ENCODE measurements around the gene KCNA5.

KCNA5 gene

DNA sequence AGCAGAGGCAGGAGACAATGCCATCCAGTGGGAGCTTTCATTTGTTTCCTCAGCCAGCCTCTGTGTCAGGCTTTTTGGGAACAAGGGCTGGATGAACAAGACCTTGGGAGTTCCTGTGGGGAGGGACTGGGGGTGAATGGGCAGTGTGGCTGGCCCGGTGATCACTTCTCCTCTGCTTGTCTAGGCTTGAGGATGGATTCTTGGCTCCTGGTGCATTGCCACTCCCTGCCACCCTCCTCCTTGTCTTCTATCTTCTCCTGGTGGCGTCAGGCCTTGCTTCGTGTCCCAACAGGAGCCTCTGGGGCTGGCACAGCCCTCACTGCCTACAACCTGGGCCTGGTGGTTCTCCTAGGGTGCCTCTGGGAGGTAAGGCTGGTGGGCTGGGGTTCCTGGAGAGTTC lies 25.0 kb upstream of the KCNA5 start:
- Histone ChIP-seq H2AFZ (ENCODE audit: low read depth, low read length, severe bottlenecking) (no peak overlapping the region), H3K4me2 (ENCODE audit: low read depth, low read length, poor library complexity, severe bottlenecking) (no peak overlapping the region), H4K20me1 (ENCODE audit: low read depth, low read length) (no peaks in the 10 kb centered on the region), H3K9me3 (ENCODE audit: insufficient read depth, low read length) (no peaks in the 10 kb centered on the region), H3F3A (ENCODE audit: insufficient read depth) (no peaks in the 10 kb centered on the region), H3K36me3 (ENCODE audit: low read length) (no peaks in the 10 kb centered on the region), H3K27me3 (ENCODE audit: low read length) (no peaks in the 10 kb centered on the region), H3K27ac (ENCODE audit: low read depth, low read length) (no peak overlapping the region), H3K9ac (ENCODE audit: low read length) (no peak overlapping the region), H3K9me2 (replicated peaks; ENCODE audit: insufficient read depth, low read length) (no peaks in the 10 kb centered on the region), H3K79me2 (ENCODE audit: insufficient read depth, low read length) (no peaks in the 10 kb centered on the region), H3K4me3 (ENCODE audit: insufficient read depth, low read length, poor library complexity, severe bottlenecking) (no peak overlapping the region)
- TF ChIP-seq, protein P1, sequence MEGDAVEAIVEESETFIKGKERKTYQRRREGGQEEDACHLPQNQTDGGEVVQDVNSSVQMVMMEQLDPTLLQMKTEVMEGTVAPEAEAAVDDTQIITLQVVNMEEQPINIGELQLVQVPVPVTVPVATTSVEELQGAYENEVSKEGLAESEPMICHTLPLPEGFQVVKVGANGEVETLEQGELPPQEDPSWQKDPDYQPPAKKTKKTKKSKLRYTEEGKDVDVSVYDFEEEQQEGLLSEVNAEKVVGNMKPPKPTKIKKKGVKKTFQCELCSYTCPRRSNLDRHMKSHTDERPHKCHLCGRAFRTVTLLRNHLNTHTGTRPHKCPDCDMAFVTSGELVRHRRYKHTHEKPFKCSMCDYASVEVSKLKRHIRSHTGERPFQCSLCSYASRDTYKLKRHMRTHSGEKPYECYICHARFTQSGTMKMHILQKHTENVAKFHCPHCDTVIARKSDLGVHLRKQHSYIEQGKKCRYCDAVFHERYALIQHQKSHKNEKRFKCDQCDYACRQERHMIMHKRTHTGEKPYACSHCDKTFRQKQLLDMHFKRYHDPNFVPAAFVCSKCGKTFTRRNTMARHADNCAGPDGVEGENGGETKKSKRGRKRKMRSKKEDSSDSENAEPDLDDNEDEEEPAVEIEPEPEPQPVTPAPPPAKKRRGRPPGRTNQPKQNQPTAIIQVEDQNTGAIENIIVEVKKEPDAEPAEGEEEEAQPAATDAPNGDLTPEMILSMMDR (IDR thresholded peaks at IDR 0.05; ENCODE audit: insufficient read depth, low read length, poor library complexity, severe bottlenecking), result no peak

DNA sequence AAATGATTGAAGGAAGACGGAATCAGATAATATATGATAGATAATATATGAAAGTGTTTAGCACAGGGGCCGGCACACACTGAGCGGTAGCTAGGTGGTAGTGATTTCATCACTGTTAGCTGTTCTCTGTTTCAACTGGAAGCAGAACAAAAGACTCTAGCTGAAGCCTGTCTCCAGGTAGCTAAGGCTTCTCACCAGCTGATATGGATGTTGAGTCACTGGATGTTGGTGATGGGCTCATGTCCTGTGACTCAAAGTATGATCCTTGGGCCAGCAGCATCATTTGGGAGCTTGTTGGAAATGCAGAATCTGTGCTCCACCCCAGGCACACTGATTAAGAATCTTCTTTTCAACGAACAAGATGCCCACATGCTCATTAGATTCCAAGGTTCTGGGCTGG lies 21.7 kb upstream of the KCNA5 start:
- no peaks in the 10 kb centered on the region for H3K27me3 ChIP-seq (ENCODE audit: low read length)
- TF ChIP-seq EZH2phosphoT487 (conservative IDR thresholded peaks at IDR 0.05; ENCODE audit: low read length), result no peak
- TF ChIP-seq, protein P1 (IDR thresholded peaks at IDR 0.05; ENCODE audit: insufficient read depth, low read length, poor library complexity, severe bottlenecking), result no peak
- no peaks in the 10 kb centered on the region for H3K9me3 ChIP-seq (ENCODE audit: insufficient read depth, low read length)
- H3K9ac ChIP-seq (ENCODE audit: low read length), result no peak overlapping the region
- no peaks in the 10 kb centered on the region for H3K36me3 ChIP-seq (ENCODE audit: low read length)
- H2AFZ ChIP-seq (ENCODE audit: low read depth, low read length, severe bottlenecking), result no peak overlapping the region
- no peaks in the 10 kb centered on the region for H4K20me1 ChIP-seq (ENCODE audit: low read depth, low read length)
- H3K9me2 ChIP-seq (replicated peaks; ENCODE audit: insufficient read depth, low read length), result no peaks in the 10 kb centered on the region
- no peaks in the 10 kb centered on the region for H3F3A ChIP-seq (ENCODE audit: insufficient read depth)
- H3K79me2 ChIP-seq (ENCODE audit: insufficient read depth, low read length), result no peaks in the 10 kb centered on the region
- no peak overlapping the region for H3K4me3 ChIP-seq (ENCODE audit: insufficient read depth, low read length, poor library complexity, severe bottlenecking)
- no peak overlapping the region for H3K27ac ChIP-seq (ENCODE audit: low read depth, low read length)
- no peak overlapping the region for H3K4me2 ChIP-seq (ENCODE audit: low read depth, low read length, poor library complexity, severe bottlenecking)

DNA sequence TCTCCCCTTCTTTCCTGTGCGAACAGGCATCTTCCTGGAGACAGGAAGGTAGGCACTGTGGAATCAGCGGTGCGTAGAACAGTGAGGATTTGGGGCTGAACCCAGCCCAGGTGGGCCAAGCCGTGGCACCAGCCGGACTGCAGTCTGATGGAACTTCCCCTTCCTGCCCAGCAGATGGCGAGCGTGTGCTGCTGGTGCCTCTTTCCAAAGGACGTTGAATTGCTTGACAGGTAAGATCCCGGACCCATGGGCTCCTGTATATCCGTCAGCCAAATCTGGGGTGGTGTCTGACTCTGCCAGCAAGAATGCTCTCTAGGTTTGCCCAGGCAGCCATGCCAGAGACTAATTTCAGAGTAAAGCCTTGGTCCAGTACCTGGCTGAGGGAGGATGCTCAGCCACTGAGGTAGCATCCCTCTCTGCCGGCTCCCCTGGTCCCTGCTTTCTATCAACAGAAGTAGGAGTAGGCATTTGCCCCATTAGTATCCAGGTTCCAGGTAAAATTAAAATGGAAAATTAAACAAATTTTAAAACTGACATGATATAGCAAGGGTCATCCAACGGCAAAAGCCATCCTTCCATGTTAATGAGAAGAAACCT lies 21.1 kb upstream of the KCNA5 start:
- H3K4me2 ChIP-seq (ENCODE audit: low read depth, low read length, poor library complexity, severe bottlenecking), result no peak overlapping the region

More for the DNA sequence above, 21.1 kb upstream of the KCNA5 start:
- Histone ChIP-seq H3K9me3 (ENCODE audit: insufficient read depth, low read length) (no peaks in the 10 kb centered on the region), H3K27me3 (ENCODE audit: low read length) (no peaks in the 10 kb centered on the region), H3K9me2 (replicated peaks; ENCODE audit: insufficient read depth, low read length) (no peaks in the 10 kb centered on the region), H3K9ac (ENCODE audit: low read length) (no peak overlapping the region), H2AFZ (ENCODE audit: low read depth, low read length, severe bottlenecking) (no peak overlapping the region), H3K36me3 (ENCODE audit: low read length) (no peaks in the 10 kb centered on the region), H3K79me2 (ENCODE audit: insufficient read depth, low read length) (no peaks in the 10 kb centered on the region), H3F3A (ENCODE audit: insufficient read depth) (no peaks in the 10 kb centered on the region), H4K20me1 (ENCODE audit: low read depth, low read length) (no peaks in the 10 kb centered on the region), H3K4me3 (ENCODE audit: insufficient read depth, low read length, poor library complexity, severe bottlenecking) (no peak overlapping the region), H3K27ac (ENCODE audit: low read depth, low read length) (no peak overlapping the region)
- TF ChIP-seq EZH2phosphoT487 (conservative IDR thresholded peaks at IDR 0.05; ENCODE audit: low read length), result no peak
- TF ChIP-seq, protein P1 (IDR thresholded peaks at IDR 0.05; ENCODE audit: insufficient read depth, low read length, poor library complexity, severe bottlenecking), result peak; percentile 53
